Measurements from ENCODE around the gene FSD1L.

GRCh38 chr9:105421154-105421553 is 26.7 kb upstream of the FSD1L start:
- no peak for TF ChIP-seq BHLHE40 (IDR thresholded peaks at IDR 0.05; ENCODE audit: low read depth, low read length)
- TF ChIP-seq, protein P1, sequence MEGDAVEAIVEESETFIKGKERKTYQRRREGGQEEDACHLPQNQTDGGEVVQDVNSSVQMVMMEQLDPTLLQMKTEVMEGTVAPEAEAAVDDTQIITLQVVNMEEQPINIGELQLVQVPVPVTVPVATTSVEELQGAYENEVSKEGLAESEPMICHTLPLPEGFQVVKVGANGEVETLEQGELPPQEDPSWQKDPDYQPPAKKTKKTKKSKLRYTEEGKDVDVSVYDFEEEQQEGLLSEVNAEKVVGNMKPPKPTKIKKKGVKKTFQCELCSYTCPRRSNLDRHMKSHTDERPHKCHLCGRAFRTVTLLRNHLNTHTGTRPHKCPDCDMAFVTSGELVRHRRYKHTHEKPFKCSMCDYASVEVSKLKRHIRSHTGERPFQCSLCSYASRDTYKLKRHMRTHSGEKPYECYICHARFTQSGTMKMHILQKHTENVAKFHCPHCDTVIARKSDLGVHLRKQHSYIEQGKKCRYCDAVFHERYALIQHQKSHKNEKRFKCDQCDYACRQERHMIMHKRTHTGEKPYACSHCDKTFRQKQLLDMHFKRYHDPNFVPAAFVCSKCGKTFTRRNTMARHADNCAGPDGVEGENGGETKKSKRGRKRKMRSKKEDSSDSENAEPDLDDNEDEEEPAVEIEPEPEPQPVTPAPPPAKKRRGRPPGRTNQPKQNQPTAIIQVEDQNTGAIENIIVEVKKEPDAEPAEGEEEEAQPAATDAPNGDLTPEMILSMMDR (IDR thresholded peaks at IDR 0.05): no peak
- TF ChIP-seq FOSL2 (IDR thresholded peaks at IDR 0.05): no peak
- no peak for TF ChIP-seq FOSL2 (CRISPR knock-in tag; IDR thresholded peaks at IDR 0.05)
- TF ChIP-seq ESRRA (IDR thresholded peaks at IDR 0.05; ENCODE audit: borderline replicate concordance, low read length): no peak
- TF ChIP-seq, protein P2, sequence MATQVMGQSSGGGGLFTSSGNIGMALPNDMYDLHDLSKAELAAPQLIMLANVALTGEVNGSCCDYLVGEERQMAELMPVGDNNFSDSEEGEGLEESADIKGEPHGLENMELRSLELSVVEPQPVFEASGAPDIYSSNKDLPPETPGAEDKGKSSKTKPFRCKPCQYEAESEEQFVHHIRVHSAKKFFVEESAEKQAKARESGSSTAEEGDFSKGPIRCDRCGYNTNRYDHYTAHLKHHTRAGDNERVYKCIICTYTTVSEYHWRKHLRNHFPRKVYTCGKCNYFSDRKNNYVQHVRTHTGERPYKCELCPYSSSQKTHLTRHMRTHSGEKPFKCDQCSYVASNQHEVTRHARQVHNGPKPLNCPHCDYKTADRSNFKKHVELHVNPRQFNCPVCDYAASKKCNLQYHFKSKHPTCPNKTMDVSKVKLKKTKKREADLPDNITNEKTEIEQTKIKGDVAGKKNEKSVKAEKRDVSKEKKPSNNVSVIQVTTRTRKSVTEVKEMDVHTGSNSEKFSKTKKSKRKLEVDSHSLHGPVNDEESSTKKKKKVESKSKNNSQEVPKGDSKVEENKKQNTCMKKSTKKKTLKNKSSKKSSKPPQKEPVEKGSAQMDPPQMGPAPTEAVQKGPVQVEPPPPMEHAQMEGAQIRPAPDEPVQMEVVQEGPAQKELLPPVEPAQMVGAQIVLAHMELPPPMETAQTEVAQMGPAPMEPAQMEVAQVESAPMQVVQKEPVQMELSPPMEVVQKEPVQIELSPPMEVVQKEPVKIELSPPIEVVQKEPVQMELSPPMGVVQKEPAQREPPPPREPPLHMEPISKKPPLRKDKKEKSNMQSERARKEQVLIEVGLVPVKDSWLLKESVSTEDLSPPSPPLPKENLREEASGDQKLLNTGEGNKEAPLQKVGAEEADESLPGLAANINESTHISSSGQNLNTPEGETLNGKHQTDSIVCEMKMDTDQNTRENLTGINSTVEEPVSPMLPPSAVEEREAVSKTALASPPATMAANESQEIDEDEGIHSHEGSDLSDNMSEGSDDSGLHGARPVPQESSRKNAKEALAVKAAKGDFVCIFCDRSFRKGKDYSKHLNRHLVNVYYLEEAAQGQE (IDR thresholded peaks at IDR 0.05): no peak
- no peak for TF ChIP-seq JUN (IDR thresholded peaks at IDR 0.05)
- TF ChIP-seq RFX5 (IDR thresholded peaks at IDR 0.05): no peak
- no peak for TF ChIP-seq KDM1A (IDR thresholded peaks at IDR 0.05; ENCODE audit: low read depth)
- TF ChIP-seq RAD21 (conservative IDR thresholded peaks at IDR 0.05 in 1 of 2, IDR thresholded peaks at IDR 0.05 in 1 of 2): no peak
- TF ChIP-seq ZC3H11A (IDR thresholded peaks at IDR 0.05): no peak
- no peak for TF ChIP-seq NFE2L2 (conservative IDR thresholded peaks at IDR 0.05; ENCODE audit: low read length)
- no peak for TF ChIP-seq CEBPB (IDR thresholded peaks at IDR 0.05)
